ENCODE results near the gene RBM47. TPM values are rescaled to one million over a fixed set of nuclear protein-coding genes. Genes with fewer than 3 reads are reported as not detected.

Gene RBM47
- total and polyA plus RNA-seq, 10 of the 15 experiments (the other 5 are each of a cell fraction or from before 2014, with no cell fraction given), result 7.9 to 45.0 (median 28.7) TPM

DNA sequence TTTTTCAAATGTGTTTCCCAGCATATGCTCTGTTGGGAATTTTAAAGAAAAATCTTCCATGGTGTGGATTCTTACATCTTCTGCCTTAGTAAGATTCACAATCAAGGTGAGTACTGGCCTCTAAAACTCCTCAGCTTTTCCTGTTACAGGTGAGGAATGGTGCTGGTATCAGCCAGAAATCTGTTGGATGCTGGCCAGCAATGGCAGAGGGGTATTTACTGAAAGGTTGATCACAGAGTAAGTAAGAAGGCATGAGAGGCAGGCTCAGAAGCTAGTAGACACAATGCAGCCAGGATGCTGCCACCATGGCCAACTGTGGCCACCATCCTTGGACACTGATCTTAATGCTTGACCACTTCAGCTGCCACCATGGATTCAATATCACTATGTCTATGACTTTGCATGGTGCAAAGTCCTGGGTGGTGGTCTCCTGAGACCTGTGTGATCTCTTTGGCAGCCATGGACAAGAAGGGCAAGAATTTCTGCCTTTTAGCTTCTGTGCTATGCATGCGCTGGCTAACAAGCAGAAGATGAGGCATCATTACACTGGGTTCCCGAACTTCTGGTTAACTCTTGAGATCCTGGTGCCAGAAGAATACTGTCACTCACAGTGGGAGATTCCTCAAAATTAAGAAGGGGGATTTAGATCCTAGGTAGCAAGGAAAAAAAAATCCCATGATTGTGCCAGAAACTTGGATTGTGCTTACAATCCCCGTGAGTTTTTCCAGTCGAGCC is 234.3 kb downstream of the RBM47 start:
- FAIRE-seq, result no peak
- no peak overlapping the region for H3K9ac ChIP-seq (ENCODE audit: control insufficient read depth, insufficient read depth, low read length)

More for the DNA sequence above, 234.3 kb downstream of the RBM47 start:
- H3K27ac ChIP-seq (ENCODE audit: control insufficient read depth, insufficient read depth), result no peak overlapping the region
- POLR2A ChIA-PET, result interaction anchor here (0.6 kb wide), 1 partner anchor 85 kb away, joined by 6 read pairs; no protein-coding TSS in a partner anchor
- SMC1A ChIA-PET (ENCODE audit: uncharacterized antibody, unreplicated experiment), result no interaction called here
- H4K20me1 ChIP-seq (ENCODE audit: control insufficient read depth, insufficient read depth), result no peaks in the 10 kb centered on the region
- no peak overlapping the region for H2AFZ ChIP-seq (ENCODE audit: control insufficient read depth, low read depth, low read length)
- intact Hi-C loops (cut with micrococcal nuclease; ENCODE audit: unreplicated experiment), result no loop called here
- no peaks in the 10 kb centered on the region for H3K79me2 ChIP-seq (ENCODE audit: control insufficient read depth, insufficient read depth, low read length)
- H3K4me3 ChIP-seq, result no peak overlapping the region
- no peaks in the 10 kb centered on the region for H3K9me3 ChIP-seq (replicated peaks; ENCODE audit: control insufficient read depth, insufficient read depth, low read length)
- in situ Hi-C loops (cut with MboI), result no loop called here
- DNase-seq (ENCODE audit: low read depth, low spot score) (no peak), ATAC-seq (no peak)
- TF ChIP-seq IRF4 (IDR thresholded peaks at IDR 0.05; ENCODE audit: low read depth, low read length) (no peak), ESRRA (IDR thresholded peaks at IDR 0.05; ENCODE audit: low read length) (no peak), FOXM1 (IDR thresholded peaks at IDR 0.05; ENCODE audit: low read depth, low read length) (no peak), RAD21 (IDR thresholded peaks at IDR 0.05; ENCODE audit: insufficient read depth, low read depth, low read length) (no peak), ZSCAN29 (IDR thresholded peaks at IDR 0.05) (no peak), SIN3A (IDR thresholded peaks at IDR 0.05; ENCODE audit: low read depth, low read length) (no peak), BCL11A (IDR thresholded peaks at IDR 0.05; ENCODE audit: low read depth, low read length) (no peak), BMI1 (IDR thresholded peaks at IDR 0.05; ENCODE audit: borderline replicate concordance) (no peak), NBN (IDR thresholded peaks at IDR 0.05) (no peak), TBL1XR1 (IDR thresholded peaks at IDR 0.05; ENCODE audit: low read depth, low read length) (no peak), EZH2 (IDR thresholded peaks at IDR 0.05; ENCODE audit: borderline replicate concordance, control insufficient read depth, low read depth, low read length) (no peak), RCOR1 (conservative IDR thresholded peaks at IDR 0.05; ENCODE audit: low read depth, low read length) (no peak), ZNF274 (IDR thresholded peaks at IDR 0.05; ENCODE audit: insufficient read depth, insufficient read length) (no peak), RB1 (IDR thresholded peaks at IDR 0.05; ENCODE audit: borderline replicate concordance) (no peak), CREM (IDR thresholded peaks at IDR 0.05; ENCODE audit: low read depth) (no peak), SUZ12 (IDR thresholded peaks at IDR 0.05; ENCODE audit: unreplicated experiment) (no peak), REST (IDR thresholded peaks at IDR 0.05; ENCODE audit: low read depth, low read length) (no peak)
- TF ChIP-seq, protein P1, sequence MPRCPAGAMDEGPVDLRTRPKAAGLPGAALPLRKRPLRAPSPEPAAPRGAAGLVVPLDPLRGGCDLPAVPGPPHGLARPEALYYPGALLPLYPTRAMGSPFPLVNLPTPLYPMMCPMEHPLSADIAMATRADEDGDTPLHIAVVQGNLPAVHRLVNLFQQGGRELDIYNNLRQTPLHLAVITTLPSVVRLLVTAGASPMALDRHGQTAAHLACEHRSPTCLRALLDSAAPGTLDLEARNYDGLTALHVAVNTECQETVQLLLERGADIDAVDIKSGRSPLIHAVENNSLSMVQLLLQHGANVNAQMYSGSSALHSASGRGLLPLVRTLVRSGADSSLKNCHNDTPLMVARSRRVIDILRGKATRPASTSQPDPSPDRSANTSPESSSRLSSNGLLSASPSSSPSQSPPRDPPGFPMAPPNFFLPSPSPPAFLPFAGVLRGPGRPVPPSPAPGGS (IDR thresholded peaks at IDR 0.05; ENCODE audit: borderline replicate concordance, insufficient read depth, low read depth, low read length, poor library complexity, severe bottlenecking), result no peak
- TF ChIP-seq, protein P2, sequence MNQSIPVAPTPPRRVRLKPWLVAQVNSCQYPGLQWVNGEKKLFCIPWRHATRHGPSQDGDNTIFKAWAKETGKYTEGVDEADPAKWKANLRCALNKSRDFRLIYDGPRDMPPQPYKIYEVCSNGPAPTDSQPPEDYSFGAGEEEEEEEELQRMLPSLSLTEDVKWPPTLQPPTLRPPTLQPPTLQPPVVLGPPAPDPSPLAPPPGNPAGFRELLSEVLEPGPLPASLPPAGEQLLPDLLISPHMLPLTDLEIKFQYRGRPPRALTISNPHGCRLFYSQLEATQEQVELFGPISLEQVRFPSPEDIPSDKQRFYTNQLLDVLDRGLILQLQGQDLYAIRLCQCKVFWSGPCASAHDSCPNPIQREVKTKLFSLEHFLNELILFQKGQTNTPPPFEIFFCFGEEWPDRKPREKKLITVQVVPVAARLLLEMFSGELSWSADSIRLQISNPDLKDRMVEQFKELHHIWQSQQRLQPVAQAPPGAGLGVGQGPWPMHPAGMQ (IDR thresholded peaks at IDR 0.05; ENCODE audit: borderline replicate concordance), result no peak
- WGBS (ENCODE audit: insufficient coverage, insufficient replicate concordance, low lambda C conversion rate, missing lambda C conversion rate), result 84% methylated on average over 4 of the region's 4 CpGs
- BruUV-seq (replicated peaks), result no TSS peak
- RAD21 ChIA-PET (ENCODE audit: unreplicated experiment), result no interaction called here
- CTCF ChIA-PET, result no interaction called here
- no peaks in the 10 kb centered on the region for H3K4me1 ChIP-seq (ENCODE audit: control insufficient read depth, insufficient read depth, low read length)
- no peak overlapping the region for H3K4me2 ChIP-seq (ENCODE audit: control insufficient read depth, insufficient read depth)
- H3K36me3 ChIP-seq (ENCODE audit: control insufficient read depth in 2 of 2, insufficient read depth in 2 of 2, low read length in 1 of 2), result no peaks in the 10 kb centered on the region
- H3K27me3 ChIP-seq (replicated peaks in 1 of 2; ENCODE audit: control insufficient read depth in 2 of 2, insufficient read depth in 2 of 2, low read length in 1 of 2), result no peaks in the 10 kb centered on the region

All from GM12878 (cell line).